Gastrocnemius medialis (tissue), 4 donors: ENCODE results near the gene TAOK3.
"Not testable (repeated sequence)": the region's sequence is repeated elsewhere in the genome, so short reads cannot be mapped to it uniquely, and the experiment has no call there.

Source experiments
- POLR2A ChIP-seq, 2 donors: fragments of 450-650 bp; IDR thresholded peaks; one replicate each; pipeline ENCODE4 v1.6.1; 2017; ENCODE audit warnings: antibody characterized with exemption in 2 of 2, mild to moderate bottlenecking in 2 of 2, moderate library complexity in 2 of 2
- TF ChIP-seq, protein P1 (sequence below), 5 experiments: fragments of 450-650 bp in 3 of 5; fragments of 200-600 bp in 2 of 5; sonication (generic) in 2 of 5; IDR thresholded peaks in 4 of 5; conservative IDR thresholded peaks in 1 of 5; 1 replicate in 4 of 5; 2 replicates in 1 of 5; pipeline ENCODE4 v1.5.1; 2016 to 2019; ENCODE audit warnings: antibody characterized with exemption in 5 of 5, mild to moderate bottlenecking in 3 of 5, moderate library complexity in 3 of 5

DNA sequence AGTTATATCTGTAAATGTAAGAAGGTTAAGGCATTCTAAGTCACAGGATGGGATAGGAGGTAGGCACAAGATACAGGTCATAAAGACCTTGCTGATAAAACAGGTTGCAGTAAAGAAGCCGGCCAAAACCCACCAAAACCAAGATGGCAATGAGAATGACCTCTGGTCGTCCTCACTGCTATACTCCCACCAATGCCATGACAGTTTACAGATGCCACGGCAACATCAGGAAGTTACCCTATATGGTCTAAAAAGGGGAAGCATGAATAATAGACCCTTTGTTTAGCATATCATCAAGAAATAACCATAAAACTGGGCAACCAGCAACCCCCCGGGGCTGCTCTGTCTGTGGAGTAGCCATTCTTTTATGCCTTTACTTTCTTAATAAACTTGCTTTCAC lies 64.7 kb downstream of the TAOK3 start:
- TF ChIP-seq, protein P1, sequence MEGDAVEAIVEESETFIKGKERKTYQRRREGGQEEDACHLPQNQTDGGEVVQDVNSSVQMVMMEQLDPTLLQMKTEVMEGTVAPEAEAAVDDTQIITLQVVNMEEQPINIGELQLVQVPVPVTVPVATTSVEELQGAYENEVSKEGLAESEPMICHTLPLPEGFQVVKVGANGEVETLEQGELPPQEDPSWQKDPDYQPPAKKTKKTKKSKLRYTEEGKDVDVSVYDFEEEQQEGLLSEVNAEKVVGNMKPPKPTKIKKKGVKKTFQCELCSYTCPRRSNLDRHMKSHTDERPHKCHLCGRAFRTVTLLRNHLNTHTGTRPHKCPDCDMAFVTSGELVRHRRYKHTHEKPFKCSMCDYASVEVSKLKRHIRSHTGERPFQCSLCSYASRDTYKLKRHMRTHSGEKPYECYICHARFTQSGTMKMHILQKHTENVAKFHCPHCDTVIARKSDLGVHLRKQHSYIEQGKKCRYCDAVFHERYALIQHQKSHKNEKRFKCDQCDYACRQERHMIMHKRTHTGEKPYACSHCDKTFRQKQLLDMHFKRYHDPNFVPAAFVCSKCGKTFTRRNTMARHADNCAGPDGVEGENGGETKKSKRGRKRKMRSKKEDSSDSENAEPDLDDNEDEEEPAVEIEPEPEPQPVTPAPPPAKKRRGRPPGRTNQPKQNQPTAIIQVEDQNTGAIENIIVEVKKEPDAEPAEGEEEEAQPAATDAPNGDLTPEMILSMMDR (IDR thresholded peaks at IDR 0.05 in 4 of 5, conservative IDR thresholded peaks at IDR 0.05 in 1 of 5): not testable (repeated sequence)
- TF ChIP-seq POLR2A (IDR thresholded peaks at IDR 0.05): not testable (repeated sequence)
